ENCODE results near the gene DTD1.

The DTD1 gene

GRCh38 chr20:18662279-18663040 lies 74.6 kb downstream of the DTD1 start:
- Histone ChIP-seq H3K36me3 (ENCODE audit: low read depth) (no peaks in the 10 kb centered on the region), H3K27ac (ENCODE audit: poor library complexity, severe bottlenecking) (no peak overlapping the region), H3K4me3 (ENCODE audit: severe bottlenecking) (no peak overlapping the region), H3K27me3 (ENCODE audit: insufficient read depth, poor library complexity, severe bottlenecking) (no peaks in the 10 kb centered on the region), H3K9me3 (ENCODE audit: severe bottlenecking) (no peaks in the 10 kb centered on the region), H3K4me1 (ENCODE audit: insufficient read depth, poor library complexity, severe bottlenecking) (no peaks in the 10 kb centered on the region)
- no peak for TF ChIP-seq CTCF (IDR thresholded peaks at IDR 0.05; ENCODE audit: poor library complexity, severe bottlenecking)
- ATAC-seq (ENCODE audit: low read depth): no peak
- DNase-seq (ENCODE audit: low spot score): no peak

- ATAC-seq (ENCODE audit: low read depth) (no peak), DNase-seq (ENCODE audit: low spot score) (no peak)
- no peaks in the 10 kb centered on the region for H3K9me3 ChIP-seq (ENCODE audit: severe bottlenecking)
- no peak overlapping the region for H3K27ac ChIP-seq (ENCODE audit: poor library complexity, severe bottlenecking)
- H3K4me3 ChIP-seq (ENCODE audit: severe bottlenecking): no peak overlapping the region
- H3K4me1 ChIP-seq (ENCODE audit: insufficient read depth, poor library complexity, severe bottlenecking): no peaks in the 10 kb centered on the region
- no peak for TF ChIP-seq CTCF (IDR thresholded peaks at IDR 0.05; ENCODE audit: poor library complexity, severe bottlenecking)
- no peaks in the 10 kb centered on the region for H3K36me3 ChIP-seq (ENCODE audit: low read depth)
- no peaks in the 10 kb centered on the region for H3K27me3 ChIP-seq (ENCODE audit: insufficient read depth, poor library complexity, severe bottlenecking)
These were observed 76.1 kb downstream of the DTD1 start for GRCh38 chr20:18663932-18664331.

- H3K27ac ChIP-seq (ENCODE audit: poor library complexity, severe bottlenecking): no peak overlapping the region
- no peaks in the 10 kb centered on the region for H3K4me1 ChIP-seq (ENCODE audit: insufficient read depth, poor library complexity, severe bottlenecking)
- TF ChIP-seq CTCF (IDR thresholded peaks at IDR 0.05; ENCODE audit: poor library complexity, severe bottlenecking): no peak
- H3K9me3 ChIP-seq (ENCODE audit: severe bottlenecking): no peaks in the 10 kb centered on the region
- ATAC-seq (ENCODE audit: low read depth) (peak; percentile 25; the same call in 2 of the 3 replicates), DNase-seq (ENCODE audit: low spot score) (no peak)
- no peak overlapping the region for H3K4me3 ChIP-seq (ENCODE audit: severe bottlenecking)
- H3K27me3 ChIP-seq (ENCODE audit: insufficient read depth, poor library complexity, severe bottlenecking): no peaks in the 10 kb centered on the region
- no peaks in the 10 kb centered on the region for H3K36me3 ChIP-seq (ENCODE audit: low read depth)
These were observed 77.3 kb downstream of the DTD1 start for GRCh38 chr20:18665135-18665534.

- no peak for DNase-seq (ENCODE audit: low spot score)
- no peak for ATAC-seq (ENCODE audit: low read depth)
- no peaks in the 10 kb centered on the region for H3K4me1 ChIP-seq (ENCODE audit: insufficient read depth, poor library complexity, severe bottlenecking)
- H3K36me3 ChIP-seq (ENCODE audit: low read depth): no peaks in the 10 kb centered on the region
- H3K27me3 ChIP-seq (ENCODE audit: insufficient read depth, poor library complexity, severe bottlenecking): no peaks in the 10 kb centered on the region
- no peak overlapping the region for H3K27ac ChIP-seq (ENCODE audit: poor library complexity, severe bottlenecking)
- no peak overlapping the region for H3K4me3 ChIP-seq (ENCODE audit: severe bottlenecking)
- H3K9me3 ChIP-seq (ENCODE audit: severe bottlenecking): no peaks in the 10 kb centered on the region
- TF ChIP-seq CTCF (IDR thresholded peaks at IDR 0.05; ENCODE audit: poor library complexity, severe bottlenecking): no peak
These were observed 79.1 kb downstream of the DTD1 start for GRCh38 chr20:18666803-18667415.
